NCI-H2196 treated with DMSO at 0.1 percent for 48 hours (cell line): Measurements from ENCODE around the gene AGBL4.

Experiments used
- DNase-seq: peaks from one replicate; lab custom pipeline; 2025; ENCODE audit not compliant: unreplicated experiment; lab: John Stamatoyannopoulos, UW

AGBL4 gene

GRCh38 chr1:48693180-48693579 lies 1330.6 kb downstream of the AGBL4 start:
- DNase-seq: no peak

GRCh38 chr1:48692235-48692634 lies 1331.5 kb downstream of the AGBL4 start:
- no peak for DNase-seq

DNA sequence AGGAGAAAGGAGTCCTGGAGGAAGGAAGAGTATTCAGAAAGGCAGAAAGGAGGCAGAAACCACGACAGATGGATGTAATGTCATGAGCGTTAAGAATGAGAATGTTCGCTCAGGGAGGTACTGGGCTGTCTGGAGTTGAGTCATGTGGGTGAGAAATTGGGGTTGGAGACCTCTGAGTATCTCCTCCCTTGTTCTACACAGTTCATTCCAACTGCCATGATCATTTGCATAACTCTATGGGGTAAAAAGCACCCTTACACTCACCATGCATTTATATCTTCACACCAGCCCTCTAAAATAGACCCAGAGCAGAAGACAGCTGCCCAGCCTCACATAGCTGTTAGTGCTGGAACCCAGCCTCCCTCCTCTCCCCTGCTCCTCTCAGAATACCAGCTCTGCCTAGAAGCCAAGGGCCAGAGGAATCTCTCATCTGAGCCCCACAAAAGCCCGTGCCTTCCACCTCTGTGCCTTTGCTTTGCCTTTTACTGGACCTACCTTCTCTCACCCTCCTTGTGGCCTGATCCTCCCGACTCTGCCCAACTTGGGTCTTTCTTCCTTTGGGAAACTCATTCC lies 1332.2 kb downstream of the AGBL4 start:
- no peak for DNase-seq

DNA sequence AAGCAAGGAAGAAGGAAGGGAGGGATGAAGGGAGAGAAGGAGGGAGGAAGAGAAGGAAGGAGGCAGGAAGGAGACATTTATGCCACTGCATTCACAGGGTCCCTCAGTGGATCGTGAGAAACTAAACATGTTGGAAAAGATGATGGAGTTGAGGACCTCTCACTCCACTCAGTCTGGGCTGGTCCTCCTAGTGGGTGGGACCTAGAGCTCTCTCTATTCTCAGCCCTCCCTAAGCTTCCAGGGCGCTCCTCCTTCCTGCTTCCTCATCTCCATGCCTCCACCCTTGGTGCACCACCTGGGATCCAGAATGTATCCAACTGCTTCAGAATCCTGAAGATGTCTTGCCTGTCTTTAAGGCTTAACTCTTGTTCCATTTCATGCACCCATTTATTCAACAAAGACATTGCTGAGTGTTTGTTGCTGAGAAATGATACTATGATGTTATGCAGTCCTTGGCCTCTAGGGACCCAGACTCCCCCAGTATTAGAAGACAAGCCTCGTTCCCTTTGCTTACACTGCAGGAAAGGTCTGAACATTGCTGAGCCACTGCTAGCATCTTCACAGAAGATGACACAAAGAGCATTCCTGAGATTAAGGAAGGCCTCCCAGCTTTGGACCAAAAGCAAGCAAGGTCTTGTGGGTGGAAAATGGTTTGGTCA lies 1335.5 kb downstream of the AGBL4 start:
- DNase-seq: no peak

GRCh38 chr1:48687282-48688045 lies 1336.3 kb downstream of the AGBL4 start:
- DNase-seq: no peak

GRCh38 chr1:48686159-48686558 lies 1337.6 kb downstream of the AGBL4 start:
- no peak for DNase-seq

- no peak for DNase-seq
These were observed 1339.4 kb downstream of the AGBL4 start for GRCh38 chr1:48684381-48684780.

DNA sequence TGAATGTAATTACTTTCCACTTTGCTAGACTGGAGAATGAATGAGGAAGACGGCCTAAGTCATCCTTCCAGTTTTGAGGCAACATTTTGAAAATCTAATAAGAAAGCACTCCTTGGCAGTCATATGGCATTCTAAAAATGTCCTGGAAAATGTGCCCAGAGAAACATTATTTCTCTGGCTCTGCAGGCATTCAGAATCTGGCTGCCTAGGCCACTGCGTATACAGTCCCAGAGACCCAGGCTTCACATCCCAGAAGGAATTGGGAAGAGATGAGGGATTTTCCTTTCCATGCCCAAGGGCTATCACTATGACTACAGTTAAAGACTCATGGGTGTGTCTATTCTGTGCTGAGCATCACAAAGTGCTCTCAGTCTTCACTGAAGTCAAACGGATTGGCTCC lies 1339.9 kb downstream of the AGBL4 start:
- DNase-seq: no peak

GRCh38 chr1:48681476-48682305 lies 1342.1 kb downstream of the AGBL4 start:
- DNase-seq: no peak

- no peak for DNase-seq
These were observed 1343.2 kb downstream of the AGBL4 start for GRCh38 chr1:48680411-48681035.

DNA sequence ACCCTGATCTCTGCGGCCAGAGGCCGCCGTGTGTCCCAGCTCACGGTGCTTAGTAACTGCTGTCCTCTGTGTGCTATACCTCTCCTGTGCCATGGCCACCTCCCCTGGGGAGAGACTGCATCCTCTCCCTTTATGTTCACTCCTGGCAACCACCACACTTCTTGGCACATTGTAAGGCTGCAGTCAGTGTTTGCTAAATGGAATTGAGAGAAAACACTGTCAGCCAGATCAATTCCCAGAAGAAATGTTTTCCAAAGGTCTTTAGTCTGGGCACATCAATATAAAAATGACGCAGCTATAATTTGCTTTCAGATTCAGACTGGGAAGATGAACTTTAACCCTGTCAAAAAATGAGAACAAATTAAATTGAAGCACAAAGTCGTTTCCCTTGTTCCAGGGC lies 1343.9 kb downstream of the AGBL4 start:
- no peak for DNase-seq

DNA sequence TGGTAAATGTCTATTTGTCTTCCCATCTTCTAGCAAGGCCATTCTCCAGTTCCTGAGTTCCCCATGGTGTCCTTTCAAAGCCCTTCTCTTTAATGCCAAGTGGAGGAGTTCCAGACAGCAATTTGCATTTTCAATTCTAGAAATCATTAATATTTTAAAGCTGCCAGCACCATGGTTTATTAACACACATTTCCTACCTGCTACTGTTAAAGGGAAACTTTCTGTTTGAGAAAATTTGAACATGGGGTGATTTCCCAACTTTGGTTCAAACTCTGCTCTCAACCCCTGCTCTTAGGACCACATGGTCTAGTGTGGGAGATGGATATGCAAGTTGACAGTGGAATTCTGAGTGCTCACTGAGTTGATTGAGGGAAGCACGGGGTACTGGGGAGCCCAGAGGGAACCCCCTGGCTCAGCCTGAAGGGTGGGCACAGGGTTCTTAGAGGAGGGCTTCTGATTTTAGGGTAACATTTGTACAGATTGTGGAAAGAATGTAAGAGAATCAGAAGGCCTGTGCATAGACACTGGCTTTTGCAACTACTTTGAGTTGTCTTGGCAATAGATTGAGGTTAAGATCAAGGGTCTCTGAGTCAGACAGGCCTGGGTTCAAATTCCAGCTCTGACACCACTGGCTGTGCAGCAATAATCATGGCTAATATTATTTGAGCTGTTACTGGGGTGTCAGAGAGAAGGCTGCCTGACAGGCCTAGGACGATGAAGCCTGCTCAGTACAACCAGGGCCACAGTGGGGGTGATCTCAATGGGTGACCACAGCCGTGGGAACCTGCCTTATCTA lies 1344.8 kb downstream of the AGBL4 start:
- no peak for DNase-seq

DNA sequence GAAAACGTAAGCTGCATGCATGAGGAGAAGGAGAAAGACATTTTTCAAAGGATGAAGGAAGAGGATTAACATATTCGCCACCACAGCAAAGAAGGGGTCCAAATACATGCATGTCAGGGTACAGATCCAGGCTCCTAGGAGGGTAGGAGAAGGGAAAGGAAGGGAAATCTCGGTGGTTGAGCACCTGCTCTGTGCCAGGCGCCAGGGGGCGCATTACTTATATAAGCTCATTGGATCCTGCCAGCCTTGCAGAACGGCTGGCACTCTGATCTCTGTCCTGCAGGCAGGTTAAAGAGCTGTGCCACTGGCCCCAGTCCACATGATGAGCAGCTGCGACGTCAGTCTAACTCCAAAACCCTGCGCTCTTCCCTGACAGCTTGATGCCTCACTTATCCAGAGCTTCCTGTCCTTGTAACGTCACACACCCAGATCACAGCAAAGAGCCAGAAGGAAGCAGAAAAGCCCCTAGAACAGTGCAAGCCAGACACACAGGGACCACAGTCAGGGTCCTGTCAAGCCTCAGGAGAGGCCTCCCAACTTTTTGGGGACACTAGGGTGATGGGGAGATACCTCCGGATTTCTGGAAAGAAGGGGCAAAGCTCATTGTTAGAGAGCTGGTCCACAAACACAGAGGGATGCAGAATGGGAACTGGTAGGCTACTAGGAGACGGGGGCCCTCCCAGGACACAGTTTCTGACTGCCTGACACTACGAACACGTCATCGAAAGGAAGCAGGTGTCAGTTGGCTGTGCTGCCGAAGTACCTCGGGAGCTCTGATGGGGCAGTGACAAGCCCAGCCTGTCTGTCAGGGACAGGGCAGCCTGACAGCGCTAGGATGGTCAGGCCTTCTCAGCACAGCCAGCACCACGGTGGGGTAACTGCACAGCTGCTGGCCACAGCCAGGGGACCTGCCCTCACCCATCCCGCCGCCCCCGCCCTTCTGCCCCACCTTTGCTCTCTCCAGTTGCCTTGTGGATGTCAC lies 1346.2 kb downstream of the AGBL4 start:
- peak; percentile 84 for DNase-seq

- no peak for DNase-seq
These were observed 1346.9 kb downstream of the AGBL4 start for GRCh38 chr1:48676822-48677221.

DNA sequence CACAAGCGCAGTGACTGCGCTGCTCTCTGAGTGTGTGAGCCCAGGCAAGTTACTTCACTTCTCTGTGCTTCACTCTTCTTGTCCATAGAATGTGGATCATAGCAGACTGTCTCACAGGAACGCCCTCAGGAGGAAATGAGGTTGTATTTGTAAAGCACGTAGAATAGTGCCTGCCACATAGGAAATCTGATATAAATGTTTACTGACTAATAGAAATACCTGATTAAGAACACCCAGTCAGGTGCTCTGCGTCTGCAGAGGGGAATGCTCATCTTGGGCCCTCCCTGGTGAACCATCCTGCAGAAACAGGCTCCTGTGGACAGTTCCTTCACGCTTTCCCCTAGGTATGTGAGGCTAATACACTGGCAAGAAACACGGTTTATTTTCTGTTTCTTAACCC lies 1347.4 kb downstream of the AGBL4 start:
- DNase-seq: no peak

DNA sequence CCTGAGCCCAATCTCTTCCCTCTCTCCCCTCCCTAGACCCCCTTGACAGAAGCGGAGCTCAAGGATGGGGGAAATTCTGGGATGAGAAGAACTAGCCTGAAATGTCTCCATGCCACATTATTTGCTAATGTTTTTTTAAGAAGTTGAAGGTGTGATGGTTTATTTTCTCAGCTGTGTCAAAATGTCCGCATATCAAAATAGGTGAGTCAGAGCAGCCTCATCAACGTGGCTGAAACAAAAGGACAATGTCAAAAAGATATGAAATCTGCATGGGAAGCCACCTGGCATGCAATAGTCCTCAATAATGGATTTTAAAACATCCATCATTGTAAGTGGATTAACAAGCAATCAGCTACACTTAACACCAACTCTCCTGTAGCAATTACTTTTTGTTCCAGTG lies 1348.5 kb downstream of the AGBL4 start:
- no peak for DNase-seq

DNA sequence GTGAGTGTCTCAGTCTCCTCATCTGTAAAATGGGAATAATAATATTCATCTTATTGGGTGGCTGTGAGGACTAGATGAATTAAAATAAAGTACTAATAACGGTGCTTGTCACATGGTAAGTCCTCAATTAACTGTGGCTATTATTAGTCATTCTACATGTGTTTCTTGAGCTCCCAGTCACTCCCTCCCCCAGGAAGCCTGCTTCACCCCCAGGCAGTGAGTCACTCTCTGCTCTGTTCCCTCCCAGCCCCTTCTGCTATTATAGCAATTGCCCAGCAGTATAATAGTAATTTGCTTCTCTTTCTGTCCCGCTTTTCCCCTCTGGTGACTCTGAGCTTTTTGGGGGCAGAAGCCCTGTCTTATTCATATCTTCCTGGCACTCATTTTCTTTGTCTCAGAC lies 1349.1 kb downstream of the AGBL4 start:
- DNase-seq: no peak

DNA sequence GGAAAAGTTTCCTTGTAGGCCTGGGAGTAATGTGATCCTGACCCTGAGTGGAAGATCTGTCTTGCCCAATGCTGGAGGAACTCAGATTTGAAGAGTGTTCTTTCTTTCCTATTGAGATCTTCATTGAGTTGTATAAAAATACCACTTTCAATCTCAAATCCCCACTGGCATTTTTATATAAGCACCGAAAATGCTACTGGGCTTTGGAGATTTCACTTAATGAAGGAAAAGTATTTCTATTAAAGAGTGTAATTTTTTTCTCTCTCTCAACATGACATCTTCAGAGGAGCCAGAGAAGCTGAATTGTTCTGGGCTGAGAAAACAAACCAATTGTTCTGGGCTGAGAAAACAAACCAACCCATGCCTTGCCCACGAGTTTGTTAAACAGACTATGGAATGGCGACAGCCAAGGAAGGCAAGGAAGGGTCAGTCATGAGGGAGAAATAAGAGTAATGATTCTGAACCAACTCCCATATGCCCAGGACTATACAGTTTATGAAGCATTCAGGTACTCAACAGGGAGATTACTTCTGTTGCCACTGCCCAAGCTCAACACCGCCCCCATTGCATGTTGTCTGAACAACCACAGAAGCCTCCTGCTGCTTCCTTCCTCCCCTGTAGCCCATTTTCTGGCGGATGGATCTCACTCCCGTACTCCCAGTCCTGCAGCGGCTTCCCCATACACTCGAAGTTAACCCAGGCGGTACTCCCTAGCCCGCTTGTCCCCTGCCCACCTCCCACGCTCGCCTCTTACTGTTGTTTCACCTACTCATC lies 1350.2 kb downstream of the AGBL4 start:
- DNase-seq: no peak
